ENCODE data around the gene TENM4.

GRCh38 chr11:78717041-78717440 lies 723.8 kb downstream of the TENM4 start:
- TF ChIP-seq POLR2A (IDR thresholded peaks at IDR 0.05) (no peak), CTCF (IDR thresholded peaks at IDR 0.05) (no peak)

Data from uterus (tissue), 2 donors.